GM21447 (cell line): Measurements from ENCODE around the gene FAM83F.
"Not testable (repeated sequence)": the region's sequence is repeated elsewhere in the genome, so short reads cannot be mapped to it uniquely, and the experiment has no call there.

Experiments
- ATAC-seq: cut with Tn5 transposase; IDR thresholded peaks from one replicate; pipeline ENCODE4 v1.9.1; 2021; ENCODE audit not compliant: unreplicated experiment

Gene FAM83F

GRCh38 chr22:39992894-39993293 lies 1.9 kb upstream of the FAM83F start:
- not testable (repeated sequence) for ATAC-seq

DNA sequence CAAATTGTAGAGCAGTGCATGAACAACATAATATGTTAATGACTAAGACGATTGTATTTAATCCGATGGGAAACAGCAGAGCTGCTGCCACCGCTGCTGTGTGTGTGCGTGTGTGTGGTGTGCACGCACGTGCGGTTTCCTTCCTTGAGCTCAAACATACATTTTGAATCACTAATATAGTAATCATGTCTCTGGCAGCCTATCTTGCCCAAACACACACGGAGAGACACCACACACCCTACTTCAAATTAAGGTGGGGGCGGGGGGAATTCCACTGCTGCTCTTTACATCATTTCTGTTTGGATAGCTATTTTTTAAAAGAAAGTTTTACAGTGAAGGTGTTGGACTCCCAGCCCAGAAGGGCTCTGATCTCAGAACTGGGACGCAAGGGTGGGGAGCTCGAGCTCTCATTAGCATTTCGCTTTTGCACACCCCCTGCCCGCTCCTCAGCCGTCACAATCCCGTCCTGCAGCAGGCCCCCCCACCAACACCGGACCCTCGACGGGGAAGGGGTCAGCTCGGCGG lies 651 bp upstream of the FAM83F start:
- ATAC-seq: no peak

DNA sequence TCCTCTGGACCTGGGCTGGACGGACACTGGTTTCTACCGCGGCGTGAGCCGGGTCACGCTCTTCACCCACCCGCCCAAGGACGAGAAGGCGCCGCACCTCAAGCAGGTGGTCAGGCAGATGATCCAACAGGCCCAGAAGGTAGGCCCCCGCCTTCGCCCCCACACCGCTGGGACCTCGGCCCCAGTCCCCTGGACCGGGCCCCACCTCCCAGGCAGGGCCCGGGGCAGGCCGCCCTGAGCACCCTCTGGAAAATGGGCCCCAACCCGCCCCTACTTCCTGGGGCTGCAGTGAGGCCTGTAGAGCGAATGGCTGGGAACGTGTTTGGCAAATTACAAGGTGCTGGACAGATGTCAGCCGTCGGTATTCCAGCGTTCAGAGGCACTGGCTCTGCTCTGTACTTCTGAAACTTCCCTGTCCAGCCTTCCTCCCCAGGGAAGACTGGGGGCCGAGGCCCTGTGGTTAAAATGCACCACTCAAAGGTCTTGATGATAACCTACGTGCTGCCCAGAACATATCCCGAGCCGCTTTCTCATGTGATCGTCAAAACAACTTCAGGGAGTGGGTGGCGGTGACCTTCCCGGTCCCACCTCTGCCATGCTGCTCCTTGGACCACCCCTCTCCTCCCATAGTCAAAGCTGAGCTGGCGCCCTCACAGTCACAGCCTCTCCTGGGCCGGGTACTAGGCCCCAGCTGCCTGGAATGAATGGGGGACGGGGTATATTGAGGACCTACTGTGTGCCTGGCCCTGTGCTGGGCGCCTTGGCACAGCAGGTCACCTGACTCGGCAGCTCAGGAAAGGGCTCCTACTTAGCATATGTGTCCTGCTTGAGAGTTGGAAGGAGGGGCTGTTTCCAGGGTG lies 869 bp downstream of the FAM83F start:
- ATAC-seq: no peak

DNA sequence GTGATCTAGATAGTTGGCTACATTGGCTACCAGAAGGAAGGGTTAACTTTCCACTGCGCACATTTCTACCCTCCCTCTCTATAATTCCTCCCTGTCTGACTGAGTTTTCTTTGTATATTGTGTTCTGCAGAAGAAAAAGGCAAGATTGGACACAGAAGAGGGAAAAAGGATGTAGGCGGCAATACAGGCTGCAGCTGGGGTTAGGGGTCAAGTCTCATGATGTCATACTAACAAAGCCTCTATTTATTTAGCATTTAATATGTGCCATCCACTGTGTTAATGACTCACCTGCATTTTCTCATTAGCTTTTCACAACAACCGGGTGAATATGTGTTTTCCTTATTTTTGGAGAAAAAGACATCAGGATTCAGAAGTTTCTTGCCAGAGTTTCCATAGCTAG lies 2.0 kb downstream of the FAM83F start:
- no peak for ATAC-seq

- ATAC-seq: no peak
Observed at GRCh38 chr22:39997421-39997820, 2.7 kb downstream of the FAM83F start.

DNA sequence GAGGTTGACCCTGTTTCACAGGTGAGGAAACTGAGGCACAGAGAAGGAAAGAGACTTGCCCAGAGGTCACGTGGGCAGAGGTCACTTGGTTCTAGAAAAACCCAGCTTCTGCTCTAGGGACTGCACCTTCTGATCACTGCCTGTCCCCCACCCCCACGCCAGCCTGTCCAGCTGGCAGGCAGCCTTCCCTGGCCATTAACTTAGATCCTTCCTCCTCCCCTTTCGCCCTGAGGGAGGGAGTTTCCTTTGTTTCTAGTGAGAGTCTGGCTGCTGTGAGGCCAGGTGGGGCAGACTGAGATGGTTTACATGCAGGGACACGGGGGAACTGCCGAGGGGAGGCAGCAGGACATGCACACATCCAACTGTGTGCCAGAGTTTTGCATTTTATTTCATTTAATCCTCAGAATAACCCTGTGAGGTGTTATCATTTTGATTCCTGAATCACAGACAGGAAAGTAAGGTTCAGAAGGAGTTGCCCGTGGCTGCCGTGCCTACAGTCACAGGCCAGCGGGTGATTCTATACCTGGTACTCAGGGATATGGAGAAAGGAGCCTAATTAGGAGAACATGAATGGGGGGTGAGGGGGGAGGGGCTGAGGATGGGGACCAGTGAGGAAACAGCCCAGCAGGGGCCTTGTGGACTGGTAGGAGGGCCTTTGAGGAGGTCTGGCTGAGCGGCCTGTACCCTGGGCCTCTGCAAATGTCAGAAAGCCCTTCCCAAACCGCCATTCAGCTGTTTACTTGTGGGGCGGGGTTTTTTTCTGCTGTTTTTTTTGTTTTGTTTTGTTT lies 3.4 kb downstream of the FAM83F start:
- ATAC-seq: no peak

- no peak for ATAC-seq
Observed at GRCh38 chr22:39999144-39999757, 4.5 kb downstream of the FAM83F start.

DNA sequence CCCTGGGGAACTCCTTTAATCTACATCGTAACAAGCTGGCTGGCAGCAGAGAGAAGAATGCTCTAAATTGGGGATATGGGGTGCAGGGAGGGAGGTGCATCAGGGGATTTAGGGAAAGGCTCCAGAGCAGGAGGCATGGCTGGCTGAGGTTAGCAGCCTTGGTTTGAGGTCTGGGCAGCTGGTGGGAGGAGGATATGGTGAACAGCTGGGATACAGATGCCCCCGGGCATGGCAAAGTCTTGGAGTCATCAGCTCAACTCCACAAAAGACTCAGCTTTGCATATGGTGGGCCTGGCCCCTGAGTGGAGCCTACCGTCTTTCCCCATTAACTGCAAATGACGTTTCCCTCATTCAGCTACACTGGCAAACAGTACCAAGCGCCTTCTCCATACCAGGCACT lies 5.4 kb downstream of the FAM83F start:
- ATAC-seq: no peak

DNA sequence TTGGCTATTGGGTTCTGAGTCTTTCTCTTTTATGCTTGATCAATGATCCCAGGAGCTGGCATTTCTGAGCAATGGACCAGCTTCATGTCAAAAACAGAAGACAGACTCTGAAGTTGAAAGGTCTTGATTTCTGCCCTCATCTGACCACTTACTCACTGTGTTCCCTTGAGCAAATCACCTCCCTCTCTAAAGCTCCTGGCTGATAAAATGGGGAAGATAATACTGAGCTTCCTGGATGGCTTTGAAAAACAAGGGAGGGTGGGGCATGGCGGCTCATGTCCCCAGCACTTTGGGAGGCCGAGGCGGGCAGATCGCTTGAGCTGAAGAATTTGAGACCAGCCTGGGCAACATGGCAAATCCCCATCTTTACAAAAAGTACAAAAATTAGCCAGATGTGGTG lies 6.4 kb downstream of the FAM83F start:
- no peak for ATAC-seq

DNA sequence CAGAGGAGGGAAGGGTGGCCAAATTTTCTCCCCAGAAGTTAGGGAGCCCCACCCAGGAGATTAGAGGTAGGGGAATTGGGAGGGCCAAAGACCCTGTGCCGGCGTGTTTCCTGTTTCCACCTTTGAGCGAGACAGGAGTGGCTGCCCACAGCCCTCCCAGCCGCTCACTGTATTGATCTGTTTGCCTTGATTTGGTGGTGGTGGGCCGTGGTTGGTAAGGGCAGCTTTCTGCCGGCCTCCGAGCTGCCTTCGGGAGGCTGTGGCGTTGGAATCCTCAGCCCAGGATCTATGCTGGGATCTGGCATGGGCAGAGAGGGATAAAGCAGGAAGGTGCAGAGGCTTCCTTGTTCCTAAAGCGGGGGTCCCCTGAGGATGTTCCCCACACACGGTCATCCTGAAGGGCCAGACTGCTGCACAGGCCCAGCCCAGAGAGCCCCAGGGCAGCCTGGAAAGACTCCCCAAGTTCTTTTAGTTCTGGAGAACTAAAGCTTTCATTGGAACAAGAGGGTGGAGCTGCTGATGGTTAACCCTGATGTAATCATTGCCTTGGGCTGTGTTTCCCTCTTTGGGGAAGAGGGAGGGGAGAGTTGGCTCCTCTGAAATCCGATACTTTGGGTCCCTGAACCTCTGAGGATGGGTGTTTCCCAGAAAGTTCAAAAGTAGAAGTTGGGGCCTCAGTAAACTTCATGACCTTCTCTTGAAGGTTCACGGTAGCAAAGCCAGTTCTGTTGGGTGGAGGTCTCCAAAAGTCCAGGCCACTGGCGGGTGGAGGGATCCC lies 7.2 kb downstream of the FAM83F start:
- no peak for ATAC-seq

DNA sequence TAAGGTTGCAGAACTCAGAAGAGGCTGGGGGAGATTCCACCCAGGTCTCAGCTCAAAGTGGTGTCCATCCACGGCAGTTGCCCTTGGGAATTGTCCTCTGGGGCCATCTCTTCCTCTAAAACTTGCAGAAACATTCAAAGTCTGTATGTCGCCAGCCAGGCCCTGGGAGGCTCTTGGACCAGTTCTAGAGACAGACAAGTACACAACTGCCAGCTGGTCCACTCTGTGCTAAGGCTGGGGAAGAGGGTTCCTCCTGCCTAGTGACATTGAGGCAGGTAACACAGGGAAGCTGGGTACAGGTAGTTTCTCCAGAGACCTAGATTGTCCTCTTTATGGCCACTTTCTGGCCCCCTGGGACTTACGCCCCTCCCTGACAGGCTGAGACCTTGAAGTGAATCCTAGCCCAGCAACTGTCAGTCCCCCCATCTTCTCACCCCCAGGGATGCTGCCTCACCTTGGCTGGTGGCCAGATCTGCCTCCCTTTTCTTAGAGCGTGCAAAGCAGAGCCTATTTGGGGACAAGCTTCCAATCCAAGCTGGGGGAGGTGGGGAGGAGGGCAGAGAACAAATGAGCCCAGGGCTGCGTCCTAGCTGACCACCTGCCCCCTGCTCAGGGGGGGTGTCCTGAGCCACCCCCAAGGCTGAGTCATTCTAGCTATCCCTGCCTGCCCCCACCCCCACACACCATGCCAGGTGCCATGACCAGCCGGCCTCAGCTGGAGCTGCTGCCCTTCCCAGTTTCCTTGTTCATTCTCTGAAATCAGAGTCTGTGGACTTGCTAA lies 8.4 kb downstream of the FAM83F start:
- no peak for ATAC-seq

- no peak for ATAC-seq
Observed at GRCh38 chr22:40004836-40005235, 10.1 kb downstream of the FAM83F start.

GRCh38 chr22:40006641-40007040 lies 11.9 kb downstream of the FAM83F start:
- ATAC-seq: no peak

DNA sequence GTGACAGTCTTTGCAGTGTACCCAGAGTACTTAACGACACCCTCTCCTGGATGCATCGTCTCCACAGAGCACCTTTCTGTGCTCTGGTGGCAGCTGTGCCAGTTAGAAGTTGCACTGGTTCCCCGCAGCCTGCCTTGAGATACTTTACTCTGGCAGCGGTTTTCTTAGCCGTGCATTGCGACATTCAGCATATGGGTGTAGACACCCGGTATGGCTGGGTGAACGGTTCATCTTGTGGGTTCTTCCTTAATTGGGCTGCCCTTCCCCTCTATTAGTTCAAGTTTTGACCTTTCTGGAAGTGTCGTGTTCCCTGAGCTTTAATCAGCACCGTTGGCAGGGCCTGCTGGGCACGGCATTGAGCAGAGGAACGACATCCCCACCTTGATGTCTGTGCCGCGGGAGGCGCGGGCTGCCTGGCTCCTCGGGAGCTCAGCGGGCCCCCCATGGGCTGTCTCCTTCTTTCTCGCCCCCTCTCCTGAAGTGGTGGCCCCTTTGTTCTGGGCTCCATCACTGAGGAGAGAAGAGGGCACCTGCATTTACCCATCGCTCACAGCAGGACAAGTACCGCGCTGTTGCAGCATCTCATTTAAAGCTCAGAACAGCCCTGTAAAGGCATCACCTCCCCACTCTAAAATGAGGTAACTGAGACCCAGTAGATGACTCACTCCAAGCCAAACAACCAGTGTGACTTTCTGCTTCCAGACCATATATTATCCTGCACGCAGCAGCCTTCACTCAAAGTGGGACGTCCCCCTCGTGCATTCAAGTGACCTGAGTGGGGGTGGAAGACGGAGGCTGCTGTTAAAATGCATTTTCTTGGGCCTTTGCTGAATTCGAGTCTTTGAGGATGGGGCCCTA lies 13.3 kb downstream of the FAM83F start:
- no peak for ATAC-seq

DNA sequence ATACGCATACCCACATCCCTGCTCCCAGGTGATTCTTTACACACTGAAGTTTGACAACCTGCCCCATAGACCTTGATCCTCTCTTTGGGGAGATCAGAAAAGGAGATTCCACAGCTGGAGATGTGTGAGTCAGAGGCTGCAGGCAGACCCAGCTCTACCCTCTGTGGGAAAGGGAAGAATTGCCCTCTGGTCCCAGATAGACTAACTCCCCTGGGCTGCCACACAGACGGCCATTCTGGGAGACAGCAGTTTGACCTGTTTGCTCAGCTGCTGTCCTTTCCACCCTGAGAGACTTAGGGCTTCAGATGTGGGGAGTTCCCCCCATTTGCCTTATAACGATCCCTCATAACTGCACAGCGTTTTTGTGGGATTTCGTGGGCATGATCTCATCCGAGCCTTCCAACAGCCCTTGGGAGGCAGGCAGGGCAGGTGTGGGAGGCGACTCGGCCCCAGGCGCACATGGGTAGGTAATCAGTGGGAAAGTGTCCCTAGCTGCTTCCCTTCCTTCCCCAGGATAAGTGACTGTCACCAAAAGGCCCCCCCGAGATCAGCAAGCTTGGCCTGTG lies 14.1 kb downstream of the FAM83F start:
- ATAC-seq: no peak

GRCh38 chr22:40009292-40009774 lies 14.6 kb downstream of the FAM83F start:
- ATAC-seq: no peak

DNA sequence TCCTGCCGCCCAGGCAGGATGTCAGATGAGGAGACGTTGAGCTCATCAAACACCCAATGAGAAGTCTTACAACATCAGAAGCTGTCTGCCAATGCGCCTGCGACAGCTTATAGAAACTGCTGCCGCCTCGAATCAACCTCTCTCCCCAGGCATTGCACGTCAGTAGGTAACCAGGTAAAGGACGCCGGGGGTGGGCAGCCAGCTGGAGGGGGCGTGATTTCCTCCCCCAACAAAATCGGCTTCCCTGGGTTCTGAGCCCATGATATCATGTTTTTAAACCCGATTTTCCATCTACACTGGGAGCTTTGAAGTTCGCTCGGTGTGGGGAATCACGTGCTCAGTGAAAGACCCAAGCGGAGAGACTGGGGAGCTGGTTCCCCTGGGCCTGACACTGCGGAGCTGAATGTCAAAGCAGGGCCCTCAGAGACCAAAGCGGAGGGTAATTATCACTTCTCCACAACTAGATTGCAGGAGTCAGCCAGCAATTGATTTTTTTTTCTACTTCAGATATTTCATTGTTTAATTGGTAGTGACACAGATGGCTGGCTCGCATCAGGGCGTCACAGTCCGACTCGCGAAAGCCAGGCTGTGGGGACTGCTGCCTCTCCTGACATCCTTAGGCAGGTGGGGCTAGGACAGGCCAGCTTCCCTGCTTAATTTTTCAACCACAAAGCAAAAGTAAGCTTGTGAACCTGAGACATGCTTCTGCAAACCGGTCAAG lies 15.4 kb downstream of the FAM83F start:
- ATAC-seq: no peak

GRCh38 chr22:40010746-40011145 lies 16.0 kb downstream of the FAM83F start:
- ATAC-seq: no peak
